Suppressor macrophage treated with lipopolysaccharide for 4 hours (primary cell): ENCODE data around the gene RFX1.
"Not testable (repeated sequence)": the region's sequence is repeated elsewhere in the genome, so short reads cannot be mapped to it uniquely, and the experiment has no call there.

Source experiments
- DNase-seq: peaks from one replicate; pipeline ENCODE4 v3.0.0-alpha.2; 2020

Gene RFX1

GRCh38 chr19:13932911-13933393 lies 73.2 kb downstream of the RFX1 start:
- DNase-seq, result no peak

DNA sequence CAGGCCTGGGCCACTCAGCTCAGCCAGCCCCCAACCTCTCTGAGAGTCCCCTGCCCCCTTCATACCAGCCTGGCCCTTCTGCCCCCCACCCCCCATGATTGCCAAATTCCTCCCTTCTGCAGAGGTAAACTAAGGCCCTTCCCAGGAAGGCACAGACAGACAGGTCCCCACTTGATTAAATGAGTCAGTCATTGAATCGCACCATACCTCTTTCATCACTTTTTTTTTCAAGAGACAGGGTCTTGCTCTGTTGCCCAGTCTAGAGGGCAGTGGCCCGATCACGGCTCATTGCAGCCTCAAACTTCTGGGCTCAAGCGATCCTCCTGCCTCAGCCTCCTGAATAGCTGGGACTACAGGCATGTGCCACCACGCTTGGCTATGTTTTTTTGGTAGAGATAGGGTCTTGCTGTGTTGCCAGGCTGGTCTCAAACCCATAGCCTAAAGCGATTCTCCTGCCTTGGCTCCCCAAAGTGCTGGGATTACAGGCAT lies 73.9 kb downstream of the RFX1 start:
- no peak for DNase-seq

GRCh38 chr19:13931391-13932148 lies 74.5 kb downstream of the RFX1 start:
- DNase-seq, result no peak

DNA sequence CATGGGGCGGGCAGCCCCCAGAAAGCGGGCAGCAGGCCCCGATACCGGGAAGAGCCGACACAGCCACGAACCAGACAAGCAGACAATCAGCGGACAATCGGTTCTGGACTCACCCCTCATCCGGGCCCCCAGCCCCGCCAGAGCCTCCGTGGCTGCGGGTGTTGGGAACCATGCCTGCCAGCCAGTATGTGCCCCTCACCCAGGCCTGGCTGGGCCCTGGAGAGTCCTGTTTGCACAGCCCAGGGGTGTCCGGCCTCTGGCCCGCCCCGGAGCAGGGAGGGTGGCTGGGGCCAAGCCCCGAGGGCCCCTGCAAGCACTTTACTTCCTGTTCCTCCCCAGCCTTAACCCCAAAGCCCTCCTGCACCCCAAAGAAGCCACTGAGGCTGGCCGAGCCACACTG lies 75.7 kb downstream of the RFX1 start:
- no peak for DNase-seq

GRCh38 chr19:13929956-13930355 lies 76.2 kb downstream of the RFX1 start:
- no peak for DNase-seq

DNA sequence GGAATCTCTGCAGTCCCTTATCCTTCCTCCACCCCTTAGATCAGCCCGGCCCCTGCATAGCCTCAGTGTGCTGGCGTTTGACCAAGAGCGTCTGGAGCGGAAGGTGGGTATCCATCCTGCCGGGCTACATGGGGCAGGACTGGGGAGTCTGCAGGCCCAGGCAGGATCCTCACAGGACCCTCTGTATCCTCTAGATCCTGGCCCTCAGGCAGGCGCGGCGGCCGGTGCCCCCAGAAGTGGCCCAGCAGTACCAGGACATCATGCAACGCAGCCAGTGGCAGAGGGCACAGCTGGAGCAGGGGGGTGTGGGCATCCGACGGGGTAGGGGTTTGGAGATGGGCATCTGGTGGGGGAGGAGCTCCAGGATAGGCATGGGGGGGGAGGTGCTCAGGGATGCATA lies 76.8 kb downstream of the RFX1 start:
- DNase-seq, result no peak

- DNase-seq, result no peak
Measured at GRCh38 chr19:13926715-13927114, 79.4 kb downstream of the RFX1 start.

DNA sequence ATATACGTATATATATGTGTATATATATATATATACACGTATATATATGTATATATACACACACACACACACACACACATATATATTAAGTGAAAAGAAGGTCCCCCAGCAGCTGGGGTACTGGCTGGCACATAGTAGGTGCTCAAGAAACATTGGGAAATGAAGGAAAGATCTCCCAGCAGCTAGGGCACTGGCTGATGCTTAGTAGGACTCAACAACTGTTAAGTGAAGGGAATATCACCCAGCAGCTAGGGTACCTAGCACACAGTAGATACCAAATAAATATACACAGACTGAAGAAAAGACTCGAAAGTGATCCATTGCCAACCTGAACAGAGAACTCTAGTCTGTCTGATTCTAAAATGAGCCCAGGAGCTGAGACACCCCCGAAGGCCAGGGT lies 80.1 kb downstream of the RFX1 start:
- DNase-seq, result no peak

- no peak for DNase-seq
Measured at GRCh38 chr19:13923194-13923987, 82.7 kb downstream of the RFX1 start.

- DNase-seq, result not testable (repeated sequence)
Measured at GRCh38 chr19:13922118-13922517, 84.0 kb downstream of the RFX1 start.

DNA sequence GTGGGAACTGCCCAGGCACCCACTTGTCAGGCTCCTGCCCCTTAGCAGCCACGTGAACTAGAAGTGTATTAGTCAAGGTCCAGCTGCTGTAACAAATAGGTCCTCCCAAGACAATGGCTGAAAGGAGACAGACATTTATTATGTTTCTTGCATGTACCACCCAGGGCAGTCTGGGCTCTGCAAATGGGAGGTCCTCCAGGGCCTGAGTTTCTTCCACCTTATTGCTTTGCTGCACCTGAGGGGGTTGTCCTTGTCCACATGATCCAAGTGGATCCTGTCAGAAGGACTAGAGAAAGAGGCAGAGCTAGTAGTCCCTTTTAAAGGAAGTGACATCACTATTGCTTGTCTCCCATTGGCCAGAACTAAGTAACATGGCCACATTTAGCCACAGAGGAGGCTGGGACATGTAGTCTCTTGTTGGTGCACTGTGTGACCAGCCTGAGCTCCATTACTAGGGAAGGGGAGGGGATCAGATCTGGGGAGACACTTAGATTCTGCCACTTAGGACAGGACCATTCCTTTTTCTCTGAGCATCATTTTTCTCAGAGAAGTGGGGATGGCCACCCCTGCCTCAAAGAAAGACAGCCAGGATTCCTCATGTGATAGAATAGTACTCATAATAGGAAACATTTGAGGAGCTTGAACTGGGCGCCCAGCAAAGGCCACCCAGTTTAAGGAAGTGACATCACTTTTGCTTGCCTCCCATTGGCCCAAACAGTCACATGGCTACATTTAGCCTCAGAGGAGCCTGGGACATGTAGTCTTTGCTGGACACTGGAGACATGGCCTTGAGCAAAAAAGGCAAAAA lies 85.0 kb downstream of the RFX1 start:
- peak; percentile 29 for DNase-seq

DNA sequence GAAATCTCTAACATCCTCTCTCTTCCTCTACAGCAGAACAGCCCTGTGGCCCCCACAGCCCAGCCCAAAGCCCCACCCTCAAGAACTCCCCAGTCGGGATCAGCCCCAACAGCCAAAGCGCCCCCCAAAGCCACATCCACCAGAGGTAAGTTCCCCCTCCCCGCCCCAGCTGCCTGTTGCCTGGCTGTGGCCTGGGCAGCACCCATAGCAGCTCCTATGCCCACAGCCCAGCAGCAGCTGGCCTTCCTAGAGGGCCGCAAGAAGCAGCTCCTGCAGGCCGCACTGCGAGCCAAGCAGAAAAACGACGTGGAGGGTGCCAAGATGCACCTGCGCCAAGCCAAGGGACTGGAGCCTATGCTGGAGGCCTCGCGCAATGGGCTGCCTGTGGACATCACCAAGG lies 85.6 kb downstream of the RFX1 start:
- no peak for DNase-seq

DNA sequence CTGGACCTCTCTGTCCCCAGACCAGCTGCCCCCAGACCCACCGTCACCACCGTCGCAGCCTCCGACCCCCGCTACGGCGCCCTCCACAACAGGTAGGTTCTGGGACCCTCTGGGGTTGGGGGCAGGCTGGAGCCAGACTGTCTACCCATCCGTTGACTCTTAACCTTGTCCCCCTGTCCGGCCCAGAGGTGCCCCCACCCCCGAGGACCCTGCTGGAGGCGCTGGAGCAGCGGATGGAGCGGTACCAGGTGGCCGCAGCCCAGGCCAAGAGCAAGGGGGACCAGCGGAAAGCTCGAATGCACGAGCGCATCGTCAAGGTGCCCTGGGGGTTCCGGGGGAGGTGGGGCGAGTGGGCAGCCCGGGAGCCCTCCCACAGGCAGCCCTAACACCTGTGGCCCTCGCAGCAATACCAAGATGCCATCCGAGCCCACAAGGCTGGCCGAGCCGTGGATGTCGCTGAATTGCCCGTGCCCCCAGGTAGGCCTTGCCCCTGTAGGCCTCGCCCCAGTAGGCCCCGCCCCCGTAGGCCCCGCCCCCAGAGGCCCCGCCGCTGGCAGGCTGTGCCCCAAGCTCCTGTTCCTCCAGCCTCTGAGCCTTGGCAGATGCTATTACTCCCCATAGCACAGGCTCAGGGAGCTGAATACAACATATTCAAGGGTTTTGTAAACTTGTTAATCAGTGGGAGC lies 87.3 kb downstream of the RFX1 start:
- no peak for DNase-seq

DNA sequence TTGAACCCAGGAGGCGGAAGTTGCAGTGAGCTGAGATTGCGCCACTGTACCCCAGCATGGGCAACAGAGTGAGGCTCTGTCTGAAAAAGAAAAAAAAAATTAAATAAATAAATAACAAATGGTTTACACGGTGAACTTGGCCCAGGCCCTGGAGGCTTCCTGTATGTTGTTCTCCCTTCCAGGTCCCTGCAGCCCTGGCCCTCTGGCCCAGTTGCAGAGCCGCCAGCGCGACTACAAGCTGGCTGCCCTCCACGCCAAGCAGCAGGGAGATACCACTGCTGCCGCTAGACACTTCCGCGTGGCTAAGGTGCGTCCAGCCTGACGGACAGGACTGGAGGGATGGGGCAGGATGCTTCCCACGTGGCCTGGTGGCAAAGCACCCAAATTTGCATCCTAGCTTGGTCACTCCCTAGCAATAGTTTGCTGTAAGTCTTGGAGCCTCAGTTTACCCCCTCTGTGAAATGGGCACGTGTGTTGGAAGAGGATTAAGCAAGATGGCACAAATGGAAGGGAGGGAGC lies 88.2 kb downstream of the RFX1 start:
- DNase-seq, result no peak

DNA sequence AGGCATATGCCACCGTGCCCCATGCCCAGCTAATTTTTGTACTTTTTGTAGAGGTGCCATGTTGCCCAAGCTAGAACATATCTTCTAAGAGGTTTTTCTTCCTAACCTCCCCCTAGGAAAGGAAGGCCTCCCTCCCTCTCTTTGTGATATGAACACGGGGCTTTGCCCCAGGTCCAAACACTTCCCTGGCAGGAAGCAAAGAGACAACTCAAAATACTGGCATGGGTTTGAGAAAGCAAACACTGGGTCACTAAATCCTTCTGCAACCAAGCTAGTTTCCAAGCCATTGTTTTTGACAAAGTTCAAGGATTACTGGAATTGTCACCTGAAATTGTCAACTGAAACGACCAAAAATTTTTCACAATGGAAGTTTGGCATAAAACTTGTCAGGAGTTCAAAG lies 91.3 kb downstream of the RFX1 start:
- DNase-seq, result no peak

DNA sequence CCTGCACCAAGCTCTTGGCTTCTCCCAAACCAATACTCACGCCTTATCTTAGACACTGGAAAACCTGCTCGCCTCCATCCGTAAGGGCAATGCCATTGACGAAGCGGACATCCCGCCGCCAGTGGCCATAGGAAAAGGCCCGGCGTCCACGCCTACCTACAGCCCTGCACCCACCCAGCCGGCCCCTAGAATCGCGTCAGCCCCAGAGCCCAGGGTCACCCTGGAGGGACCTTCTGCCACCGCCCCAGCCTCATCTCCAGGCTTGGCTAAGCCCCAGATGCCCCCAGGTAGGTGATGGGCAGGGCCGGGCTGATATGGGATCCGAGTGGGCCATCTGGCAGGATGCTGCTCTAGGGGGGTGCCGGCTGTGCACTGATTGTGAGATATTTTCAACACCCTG lies 92.8 kb downstream of the RFX1 start:
- DNase-seq, result no peak
